OCI-LY7 (cell line): Measurements from ENCODE around the gene CLEC4D. TPM values are rescaled to one million over a fixed set of nuclear protein-coding genes. Genes with fewer than 3 reads are reported as not detected.
A peak's percentile ranks its signal among the peaks of the same experiment; 100 is the strongest.

ENCODE experiments used
- BruUV-seq: library from RNA; stranded (reverse); fragments of 400-500 nt; replicated peaks from 2 replicates; lab custom pipeline; 2021; lab: Mats Ljungman, UMichigan
- CTCF ChIA-PET: fragments of 300-600 bp; sonication (Branson Sonifier 250); formaldehyde crosslinking; loops from one replicate; lab custom pipeline; 2022; ENCODE audit warnings: antibody characterized with exemption; ENCODE audit not compliant: unreplicated experiment; lab: Charles Lee
- POLR2A ChIA-PET: fragments of 300-600 bp; sonication (Branson Sonifier 250); formaldehyde crosslinking; loops from one replicate; lab custom pipeline; 2022; ENCODE audit warnings: antibody characterized with exemption; lab: Charles Lee
- DNase-seq: peaks from one replicate; pipeline ENCODE4 v3.0.0-alpha.2; 2015; ENCODE audit warnings: low spot score
- H2AFZ ChIP-seq: fragments of 200-600 bp; sonication (generic), shearing (Covaris generic); 2 replicates; pipeline ENCODE4 v1.6.1; 2014; ENCODE audit warnings: mild to moderate bottlenecking, antibody characterized with exemption, low read length, moderate library complexity
- H3K27ac ChIP-seq: fragments of 200-600 bp; sonication (generic); 2 replicates; pipeline ENCODE4 v1.5.1; 2014; ENCODE audit warnings: mixed run types, low read depth, mild to moderate bottlenecking, moderate library complexity, low read length, inconsistent platforms; ENCODE audit not compliant: poor library complexity, severe bottlenecking
- H3K36me3 ChIP-seq: fragments of 200-600 bp; sonication (generic); 2 replicates; pipeline ENCODE4 v1.6.1; 2014; ENCODE audit warnings: mild to moderate bottlenecking, antibody characterized with exemption, low read length, moderate library complexity, mixed read lengths; ENCODE audit not compliant: insufficient read depth
- H3K4me1 ChIP-seq: fragments of 200-600 bp; sonication (generic); 2 replicates; pipeline ENCODE4 v1.5.1; 2014; ENCODE audit warnings: mild to moderate bottlenecking, low read length; ENCODE audit not compliant: insufficient read depth, poor library complexity, severe bottlenecking
- H3K4me2 ChIP-seq: fragments of 200-600 bp; sonication (generic); 2 replicates; pipeline ENCODE4 v1.6.1; 2014; ENCODE audit warnings: mild to moderate bottlenecking, low read length
- H3K4me3 ChIP-seq: fragments of 200-600 bp; sonication (generic); 2 replicates; pipeline ENCODE4 v1.5.1; 2014; ENCODE audit warnings: mild to moderate bottlenecking, low read depth, low read length; ENCODE audit not compliant: poor library complexity, severe bottlenecking
- H3K79me2 ChIP-seq: fragments of 200-600 bp; sonication (generic); 2 replicates; pipeline ENCODE4 v1.6.1; 2016; ENCODE audit warnings: low read depth, mild to moderate bottlenecking, low read length, moderate library complexity, mixed read lengths; ENCODE audit not compliant: insufficient read depth
- H3K9me2 ChIP-seq: fragments of 200-600 bp; sonication (generic); 2 replicates; pipeline ENCODE4 v1.6.1; 2016; ENCODE audit warnings: mild to moderate bottlenecking, low read length, mixed read lengths; ENCODE audit not compliant: insufficient read depth
- H3K9me3 ChIP-seq: fragments of 200-600 bp; sonication (generic); 2 replicates; pipeline ENCODE4 v1.6.1; 2014; ENCODE audit warnings: mild to moderate bottlenecking, mixed run types, low read length, mixed read lengths
- H4K20me1 ChIP-seq: fragments of 200-600 bp; sonication (generic); 2 replicates; pipeline ENCODE4 v1.6.1; 2014; ENCODE audit warnings: mild to moderate bottlenecking, antibody characterized with exemption, low read length, moderate library complexity, mixed read lengths; ENCODE audit not compliant: insufficient read depth
- EZH2phosphoT487 ChIP-seq: fragments of 200-600 bp; sonication (generic); IDR thresholded peaks from 2 replicates; pipeline ENCODE4 v1.6.1; 2018; ENCODE audit warnings: low read depth, borderline replicate concordance, mild to moderate bottlenecking, mixed run types, antibody characterized with exemption, low read length, moderate library complexity, mixed read lengths
- intact Hi-C: fragments of 100-400 bp; cut with micrococcal nuclease; formaldehyde crosslinking; loops from one replicate; pipeline ENCODE4 v1.10.0; 2022; ENCODE audit not compliant: unreplicated experiment
- total RNA-seq, 2 experiments: library from RNA; depleted of rRNA in 1 of 2; stranded (reverse); fragments of >200 nt in 1 of 2; shearing (Covaris generic) in 1 of 2; gene quantifications; 2 replicates each; pipeline ENCODE4 v1.2.3, GENCODE V29; 2014 to 2022
- TF ChIP-seq, protein P1 (sequence below): fragments of 200-600 bp; sonication (generic); conservative IDR thresholded peaks from 2 replicates; pipeline ENCODE4 v1.5.1; 2014; ENCODE audit warnings: mild to moderate bottlenecking, antibody characterized with exemption, low read length, moderate library complexity, mixed read lengths

Gene CLEC4D
- total RNA-seq, 2 experiments from 2014 or later = not detected

DNA sequence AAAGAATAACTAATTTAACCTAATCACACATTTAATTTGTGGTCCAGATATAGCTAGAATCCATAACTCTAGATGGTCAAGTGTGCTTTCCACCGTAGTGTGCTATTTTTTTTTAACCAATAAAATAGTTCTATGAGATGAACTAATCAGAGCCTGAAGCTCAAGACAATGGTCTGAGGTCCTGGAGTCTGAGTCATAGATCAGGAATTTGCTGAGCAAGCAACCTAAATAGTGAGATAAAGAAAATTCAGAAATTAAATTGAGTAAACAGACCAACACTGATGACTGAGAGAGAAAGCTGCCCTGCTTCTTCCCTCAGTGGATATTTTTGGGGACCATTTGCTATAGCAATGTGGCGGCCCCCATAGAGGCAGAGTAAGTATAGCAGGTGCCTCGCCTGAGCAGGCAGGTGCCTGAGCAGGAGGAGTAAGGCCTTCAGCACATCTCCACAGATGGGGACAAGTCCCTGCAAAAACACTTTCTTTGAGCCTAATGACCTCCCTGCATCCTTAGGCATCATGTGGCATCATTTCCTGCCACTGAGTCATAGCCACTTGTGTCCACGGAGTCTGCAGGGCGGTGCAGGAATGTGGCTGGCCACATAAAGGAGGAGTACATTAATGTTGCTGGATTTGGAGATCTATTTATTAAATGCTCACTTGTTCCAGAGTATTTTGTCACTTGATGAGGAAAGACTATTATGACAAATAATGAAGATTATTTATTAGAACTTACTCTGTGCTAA, 41.3 kb downstream of the CLEC4D start:
- Histone ChIP-seq H4K20me1 (no peaks in the 10 kb centered on the region), H3K9me2 (no peaks in the 10 kb centered on the region), H3K4me3 (no peak overlapping the region), H3K79me2 (no peaks in the 10 kb centered on the region), H3K4me2 (no peak overlapping the region), H3K27ac (no peak overlapping the region), H3K9me3 (no peaks in the 10 kb centered on the region), H3K4me1 (peaks cover 4% of the 10 kb centered on the region), H3K36me3 (no peaks in the 10 kb centered on the region), H2AFZ (no peak overlapping the region)
- intact Hi-C loops = no loop called here
- TF ChIP-seq, protein P1, sequence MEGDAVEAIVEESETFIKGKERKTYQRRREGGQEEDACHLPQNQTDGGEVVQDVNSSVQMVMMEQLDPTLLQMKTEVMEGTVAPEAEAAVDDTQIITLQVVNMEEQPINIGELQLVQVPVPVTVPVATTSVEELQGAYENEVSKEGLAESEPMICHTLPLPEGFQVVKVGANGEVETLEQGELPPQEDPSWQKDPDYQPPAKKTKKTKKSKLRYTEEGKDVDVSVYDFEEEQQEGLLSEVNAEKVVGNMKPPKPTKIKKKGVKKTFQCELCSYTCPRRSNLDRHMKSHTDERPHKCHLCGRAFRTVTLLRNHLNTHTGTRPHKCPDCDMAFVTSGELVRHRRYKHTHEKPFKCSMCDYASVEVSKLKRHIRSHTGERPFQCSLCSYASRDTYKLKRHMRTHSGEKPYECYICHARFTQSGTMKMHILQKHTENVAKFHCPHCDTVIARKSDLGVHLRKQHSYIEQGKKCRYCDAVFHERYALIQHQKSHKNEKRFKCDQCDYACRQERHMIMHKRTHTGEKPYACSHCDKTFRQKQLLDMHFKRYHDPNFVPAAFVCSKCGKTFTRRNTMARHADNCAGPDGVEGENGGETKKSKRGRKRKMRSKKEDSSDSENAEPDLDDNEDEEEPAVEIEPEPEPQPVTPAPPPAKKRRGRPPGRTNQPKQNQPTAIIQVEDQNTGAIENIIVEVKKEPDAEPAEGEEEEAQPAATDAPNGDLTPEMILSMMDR = no peak
- TF ChIP-seq EZH2phosphoT487 = no peak
- DNase-seq = no peak
- no TSS peak for BruUV-seq
- POLR2A ChIA-PET = interaction anchor here (0.6 to 2.2 kb wide), 3 partner anchors 10 to 1102 kb away, joined by 3 to 8 read pairs (median 7); no protein-coding TSS in a partner anchor
- CTCF ChIA-PET = interaction anchor here (0.6 kb wide), 1 partner anchor 35 kb away, joined by 3 read pairs; no protein-coding TSS in a partner anchor

DNA sequence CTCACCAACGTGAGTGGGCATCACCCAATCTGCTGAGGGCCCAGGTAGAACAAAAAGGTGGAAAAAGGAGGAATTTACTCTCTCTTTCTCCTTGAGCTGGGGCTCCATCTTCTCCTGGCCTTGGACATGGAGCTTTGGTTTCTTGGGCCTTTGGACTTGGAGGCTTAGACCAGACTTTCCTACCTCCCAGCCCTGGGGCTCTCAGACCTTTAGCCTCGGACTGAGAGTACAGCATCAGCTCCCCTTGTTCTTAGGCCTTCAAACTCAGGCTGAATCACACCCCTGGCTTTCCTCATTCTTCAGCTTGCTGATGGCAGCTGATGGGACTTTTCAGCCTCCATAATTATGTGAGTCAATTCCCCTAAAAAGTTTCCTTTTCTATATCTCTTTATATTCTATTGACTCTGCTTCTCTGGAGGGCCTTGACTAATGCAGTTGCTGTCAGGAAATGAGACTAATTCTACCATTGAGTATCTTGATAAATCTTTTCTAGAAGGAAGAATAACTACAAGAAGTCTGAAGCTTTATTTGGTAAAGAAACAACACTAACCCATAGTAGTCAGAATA, 43.3 kb downstream of the CLEC4D start:
- Histone ChIP-seq H3K4me1 (peaks cover 4% of the 10 kb centered on the region), H2AFZ (0 out of 2 replicates have a peak overlapping the region, but pooled peaks have one; percentile 20), H3K9me3 (peaks cover 10% of the 10 kb centered on the region; the same call in 1 of the 2 replicates), H3K79me2 (no peaks in the 10 kb centered on the region), H3K27ac (no peak overlapping the region), H3K9me2 (no peaks in the 10 kb centered on the region), H3K4me2 (no peak overlapping the region), H4K20me1 (no peaks in the 10 kb centered on the region), H3K4me3 (no peak overlapping the region), H3K36me3 (no peaks in the 10 kb centered on the region)
- BruUV-seq = no TSS peak
- ChIA-PET POLR2A (interaction anchor here (0.5 to 2.2 kb wide), 6 partner anchors 9 to 243 kb away, joined by 3 to 8 read pairs (median 4); no protein-coding TSS in a partner anchor), CTCF (no interaction called here)
- TF ChIP-seq EZH2phosphoT487 = no peak
- TF ChIP-seq, protein P1 = no peak
- no peak for DNase-seq
- intact Hi-C loops = no loop called here
